T-helper 2 cell treated with Interferon-gamma antibody and Interleukin-4, amounts not matched to agents 5 μg/mL and 100 μg/mL, for 36 hours (primary cell): ENCODE results near the gene BAIAP3.
A peak's percentile ranks its signal among the peaks of the same experiment; 100 is the strongest.

ENCODE experiments used
- DNase-seq: peaks from one replicate; pipeline ENCODE4 v3.0.0; 2021; ENCODE audit warnings: low spot score
- H3K27ac Mint-ChIP-seq: one replicate; pipeline ENCODE4 v1.8.0; 2021; ENCODE audit warnings: mild to moderate bottlenecking, mixed read lengths
- H3K27me3 Mint-ChIP-seq: one replicate; pipeline ENCODE4 v1.8.0; 2021; ENCODE audit warnings: low read depth, mixed read lengths
- H3K36me3 Mint-ChIP-seq: one replicate; pipeline ENCODE4 v1.8.0; 2021; ENCODE audit warnings: low read depth, mixed read lengths
- H3K4me1 Mint-ChIP-seq: one replicate; pipeline ENCODE4 v1.8.0; 2021; ENCODE audit warnings: low read depth, mixed read lengths
- H3K4me3 Mint-ChIP-seq: one replicate; pipeline ENCODE4 v1.8.0; 2022; ENCODE audit warnings: mild to moderate bottlenecking, moderate library complexity, mixed read lengths
- H3K9me3 Mint-ChIP-seq: one replicate; pipeline ENCODE4 v1.8.0; 2021; ENCODE audit warnings: mixed read lengths

The BAIAP3 gene

DNA sequence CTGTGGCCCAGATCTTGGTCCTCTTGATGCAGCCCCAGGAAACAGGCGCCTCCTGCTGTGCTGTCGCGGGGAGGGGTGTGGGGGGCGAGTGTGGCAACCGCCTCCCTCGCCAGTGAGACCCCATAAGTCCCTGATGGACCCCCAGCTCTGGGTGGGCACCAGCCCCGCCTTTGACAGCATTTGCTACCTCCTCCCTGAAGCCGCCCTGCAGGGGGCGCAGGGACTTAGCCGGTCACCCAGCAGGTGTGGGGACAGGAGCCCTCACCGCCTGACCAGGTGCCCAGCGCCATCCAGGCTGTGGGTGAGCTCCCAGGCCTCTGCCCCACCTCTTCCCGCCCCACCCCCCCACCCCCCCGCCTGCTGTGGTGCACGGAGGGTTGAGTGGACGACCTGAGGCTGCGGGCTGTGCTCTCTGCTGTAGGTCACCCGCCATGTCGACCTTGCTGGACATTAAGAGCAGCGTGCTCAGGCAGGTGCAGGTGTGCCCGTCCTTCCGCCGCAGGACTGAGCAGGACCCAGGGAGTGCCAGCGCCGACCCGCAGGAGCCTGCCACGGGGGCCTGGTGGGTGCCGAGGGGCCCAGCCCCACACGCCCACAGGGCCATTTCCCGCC, 4.8 kb downstream of the BAIAP3 start:
- H3K27ac Mint-ChIP-seq: no peak overlapping the region
- no peak overlapping the region for H3K4me3 Mint-ChIP-seq
- peaks cover 17% of the 10 kb centered on the region for H3K27me3 Mint-ChIP-seq
- H3K9me3 Mint-ChIP-seq: no peaks in the 10 kb centered on the region
- H3K4me1 Mint-ChIP-seq: peaks cover 6% of the 10 kb centered on the region
- DNase-seq: no peak
- H3K36me3 Mint-ChIP-seq: no peaks in the 10 kb centered on the region

DNA sequence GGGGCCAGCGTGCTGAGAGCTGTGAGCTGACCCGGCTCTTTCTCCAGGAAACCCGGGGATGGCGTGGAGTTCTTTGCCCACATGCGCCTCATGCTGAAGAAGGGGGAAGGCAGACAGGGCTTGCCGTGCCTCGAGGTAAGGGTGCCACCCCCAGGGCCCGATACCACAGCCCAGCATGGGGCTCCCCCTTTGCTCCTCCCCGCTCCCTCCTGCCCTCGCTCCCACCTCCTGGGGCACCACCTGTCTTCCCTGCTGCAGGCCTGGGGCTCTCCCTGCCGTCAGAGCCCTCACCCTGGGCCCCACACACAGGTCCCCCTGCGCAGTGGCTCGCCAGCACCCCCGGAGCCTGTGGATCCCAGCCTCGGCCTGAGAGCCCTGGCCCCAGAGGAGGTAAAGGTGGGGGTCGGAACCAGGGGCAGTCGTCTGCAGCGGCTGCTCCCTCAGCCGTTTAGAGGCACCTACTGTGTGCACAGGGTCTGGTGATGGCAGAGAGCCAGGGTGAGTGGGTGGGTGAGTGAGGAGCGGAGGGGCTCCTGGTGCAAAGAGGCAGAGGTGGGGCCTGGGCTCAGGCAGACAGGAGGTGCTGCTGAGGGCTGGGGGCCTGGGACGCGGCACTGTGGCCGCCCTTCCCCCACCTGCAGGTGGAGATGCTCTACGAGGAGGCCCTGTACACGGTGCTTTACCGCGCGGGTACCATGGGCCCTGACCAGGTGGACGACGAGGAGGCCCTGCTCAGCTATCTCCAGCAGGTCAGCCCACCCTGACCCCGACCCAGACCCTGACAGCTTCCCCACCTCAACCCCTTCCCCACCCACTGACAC, 5.6 kb downstream of the BAIAP3 start:
- no peaks in the 10 kb centered on the region for H3K9me3 Mint-ChIP-seq
- H3K27me3 Mint-ChIP-seq: peaks cover 17% of the 10 kb centered on the region
- H3K4me3 Mint-ChIP-seq: no peak overlapping the region
- H3K36me3 Mint-ChIP-seq: no peaks in the 10 kb centered on the region
- no peak overlapping the region for H3K27ac Mint-ChIP-seq
- DNase-seq: no peak
- H3K4me1 Mint-ChIP-seq: peaks cover 9% of the 10 kb centered on the region

DNA sequence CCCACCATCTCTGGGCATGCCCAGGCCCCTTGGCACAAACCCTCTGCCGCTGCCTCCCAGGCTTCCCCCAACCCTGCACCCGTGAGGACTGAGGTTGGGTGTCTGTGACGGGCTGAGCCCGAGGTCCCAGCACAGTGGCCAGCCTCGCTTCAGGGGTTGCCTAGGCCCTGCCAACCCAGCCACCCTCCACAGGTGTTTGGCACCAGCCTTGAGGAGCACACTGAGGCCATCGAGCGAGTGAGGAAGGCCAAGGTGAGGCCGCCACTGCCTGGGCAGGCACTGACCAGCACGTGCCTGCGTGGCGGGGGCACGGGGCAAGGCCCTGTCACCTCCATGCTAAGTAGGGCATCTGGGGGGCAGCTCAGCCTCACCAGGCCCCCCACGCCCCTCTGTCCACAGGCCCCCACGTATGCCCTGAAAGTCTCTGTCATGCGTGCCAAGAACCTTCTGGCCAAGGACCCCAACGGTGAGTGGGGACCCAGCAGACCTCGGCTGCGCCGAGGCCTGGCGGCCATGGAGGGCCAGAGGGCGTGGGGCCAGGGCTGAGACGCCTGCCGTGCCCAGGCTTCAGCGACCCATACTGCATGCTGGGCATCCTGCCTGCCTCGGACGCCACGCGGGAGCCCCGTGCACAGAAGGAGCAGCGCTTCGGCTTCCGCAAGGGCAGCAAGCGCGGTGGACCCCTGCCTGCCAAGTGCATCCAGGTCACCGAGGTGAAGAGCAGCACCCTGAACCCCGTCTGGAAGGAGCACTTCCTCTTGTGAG, 7.5 kb downstream of the BAIAP3 start:
- no peak overlapping the region for H3K4me3 Mint-ChIP-seq
- no peak for DNase-seq
- H3K27ac Mint-ChIP-seq: no peak overlapping the region
- peaks cover 9% of the 10 kb centered on the region for H3K4me1 Mint-ChIP-seq
- no peaks in the 10 kb centered on the region for H3K36me3 Mint-ChIP-seq
- no peaks in the 10 kb centered on the region for H3K9me3 Mint-ChIP-seq
- peaks cover 4% of the 10 kb centered on the region for H3K27me3 Mint-ChIP-seq

DNA sequence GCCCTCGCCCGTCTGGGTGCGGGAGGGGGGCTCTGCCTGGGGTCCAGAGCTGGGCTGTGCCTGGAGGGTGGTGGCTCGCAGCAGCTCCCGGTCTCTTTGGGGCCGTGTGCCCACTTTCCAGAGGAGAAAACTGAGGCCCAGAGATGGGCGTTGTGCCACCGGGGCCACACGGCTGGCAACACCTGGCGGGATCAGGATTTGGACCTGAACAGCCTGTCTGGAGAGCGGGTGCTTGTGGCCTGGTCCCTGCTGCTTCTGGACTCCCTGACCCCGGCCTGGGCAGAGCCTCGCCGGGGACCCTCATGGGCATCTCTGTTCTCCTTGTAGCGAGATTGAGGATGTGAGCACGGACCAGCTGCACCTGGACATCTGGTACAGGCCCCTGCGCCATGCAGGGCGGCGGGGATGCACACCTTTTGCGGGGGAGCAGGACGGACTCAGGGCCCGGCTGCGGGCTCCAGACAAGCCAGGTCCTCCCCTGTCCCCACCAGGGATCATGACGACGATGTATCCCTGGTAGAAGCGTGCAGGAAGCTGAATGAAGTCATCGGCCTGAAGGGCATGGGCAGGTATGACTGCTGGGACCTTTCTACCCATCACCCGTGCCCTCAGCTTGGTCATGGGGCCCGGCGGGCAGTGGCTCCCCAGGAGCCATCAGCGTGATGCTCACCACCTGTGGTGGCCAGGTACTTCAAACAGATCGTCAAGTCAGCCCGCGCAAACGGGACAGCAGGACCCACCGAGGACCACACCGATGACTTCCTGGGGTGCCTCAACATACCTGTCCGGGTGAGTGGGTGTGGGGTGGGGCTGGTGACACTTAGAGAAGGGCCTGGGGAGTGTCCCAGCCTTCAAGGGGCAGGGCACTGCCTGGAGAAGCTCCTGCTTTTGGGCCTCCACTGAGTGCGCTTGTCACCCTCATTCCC, 8.3 kb downstream of the BAIAP3 start:
- H3K9me3 Mint-ChIP-seq: no peaks in the 10 kb centered on the region
- no peaks in the 10 kb centered on the region for H3K27me3 Mint-ChIP-seq
- DNase-seq: no peak
- H3K27ac Mint-ChIP-seq: no peak overlapping the region
- no peaks in the 10 kb centered on the region for H3K36me3 Mint-ChIP-seq
- H3K4me3 Mint-ChIP-seq: peak overlapping the region; percentile 76
- H3K4me1 Mint-ChIP-seq: peaks cover 9% of the 10 kb centered on the region

DNA sequence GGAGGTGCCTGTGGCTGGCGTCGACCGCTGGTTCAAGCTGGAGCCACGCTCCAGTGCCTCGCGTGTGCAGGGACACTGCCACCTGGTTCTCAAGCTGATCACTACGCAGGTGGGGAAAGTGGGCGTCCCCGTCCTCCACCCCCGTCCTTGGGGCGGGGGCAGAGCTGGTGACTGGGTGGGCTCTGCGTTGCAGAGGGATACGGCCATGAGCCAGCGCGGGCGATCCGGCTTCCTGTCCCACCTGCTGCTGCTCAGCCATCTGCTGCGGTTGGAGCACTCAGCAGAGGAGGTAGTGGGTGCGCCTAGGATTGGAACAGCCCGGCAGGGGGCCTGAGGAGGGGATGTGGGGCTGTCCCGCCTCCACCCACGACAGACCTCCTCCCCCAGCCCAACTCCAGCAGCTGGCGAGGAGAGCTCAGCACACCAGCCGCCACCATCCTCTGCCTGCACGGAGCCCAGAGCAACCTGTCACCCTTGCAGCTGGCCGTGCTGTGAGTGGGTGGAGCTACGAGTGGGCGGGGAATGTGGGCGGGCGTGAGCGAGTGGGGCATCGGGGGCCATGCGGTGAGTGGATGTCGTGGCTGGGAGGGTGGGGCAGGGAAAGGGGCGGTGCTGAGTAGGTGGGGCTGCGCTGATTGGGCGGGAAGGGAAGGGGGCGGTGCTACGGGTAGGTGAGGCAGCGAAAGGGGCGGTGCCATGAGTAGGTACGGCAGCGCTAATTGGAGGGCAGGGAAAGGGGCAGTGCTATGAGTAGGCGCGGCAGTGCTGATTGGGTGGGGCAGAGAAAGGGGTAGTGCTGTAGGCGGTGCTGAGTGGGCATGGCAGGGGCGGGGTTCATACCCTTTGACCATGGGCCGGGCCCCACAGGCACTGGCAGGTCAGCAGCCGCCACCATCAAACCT, 9.3 kb downstream of the BAIAP3 start:
- H3K27ac Mint-ChIP-seq: peak overlapping the region; percentile 53
- H3K9me3 Mint-ChIP-seq: no peaks in the 10 kb centered on the region
- peak overlapping the region; percentile 76 for H3K4me3 Mint-ChIP-seq
- DNase-seq: peak; percentile 81
- no peaks in the 10 kb centered on the region for H3K27me3 Mint-ChIP-seq
- H3K36me3 Mint-ChIP-seq: no peaks in the 10 kb centered on the region
- peaks cover 9% of the 10 kb centered on the region for H3K4me1 Mint-ChIP-seq

DNA sequence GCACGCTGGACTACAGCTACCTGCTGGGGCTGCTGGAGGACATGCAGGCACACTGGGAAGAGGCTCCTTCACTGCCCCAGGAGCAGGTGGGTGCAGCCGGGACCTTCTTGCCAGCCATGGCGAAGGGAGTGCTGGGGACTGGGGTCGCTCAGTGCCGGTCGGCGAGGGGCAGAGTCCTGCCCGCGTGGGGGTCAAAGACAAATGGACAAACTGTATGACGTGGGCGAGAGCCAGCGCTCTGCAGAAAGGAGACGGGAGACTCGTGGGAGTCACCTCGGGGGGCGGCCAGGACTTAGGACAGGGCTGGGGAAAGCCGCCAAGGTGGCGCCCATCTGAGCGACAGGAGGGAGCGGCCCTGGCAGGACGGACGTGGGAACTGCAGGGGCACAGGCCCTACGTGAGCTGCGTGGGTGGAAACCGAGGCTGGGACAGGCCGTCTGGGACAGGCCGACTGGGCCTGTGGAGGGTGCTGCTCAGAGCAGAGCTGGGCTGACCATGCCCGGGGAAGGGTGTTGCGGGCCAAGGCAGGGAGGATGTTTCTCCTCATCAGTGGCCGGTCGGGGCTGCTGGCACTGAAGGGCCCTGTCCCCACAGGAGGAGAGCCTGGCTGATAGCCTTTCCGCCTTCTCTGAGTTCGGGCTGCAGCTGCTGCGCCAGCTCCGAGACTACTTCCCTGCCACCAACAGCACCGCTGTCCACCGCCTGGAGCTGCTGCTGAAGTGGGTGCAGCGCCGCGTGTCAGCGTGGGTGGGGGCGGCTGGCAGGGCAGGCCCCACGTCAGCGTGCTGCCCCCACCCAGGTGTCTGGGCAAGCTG, 10.2 kb downstream of the BAIAP3 start:
- peak overlapping the region; percentile 76 for H3K4me3 Mint-ChIP-seq
- peaks cover 9% of the 10 kb centered on the region for H3K4me1 Mint-ChIP-seq
- H3K36me3 Mint-ChIP-seq: no peaks in the 10 kb centered on the region
- H3K27ac Mint-ChIP-seq: peak overlapping the region; percentile 53
- H3K27me3 Mint-ChIP-seq: no peaks in the 10 kb centered on the region
- no peak for DNase-seq
- no peaks in the 10 kb centered on the region for H3K9me3 Mint-ChIP-seq

DNA sequence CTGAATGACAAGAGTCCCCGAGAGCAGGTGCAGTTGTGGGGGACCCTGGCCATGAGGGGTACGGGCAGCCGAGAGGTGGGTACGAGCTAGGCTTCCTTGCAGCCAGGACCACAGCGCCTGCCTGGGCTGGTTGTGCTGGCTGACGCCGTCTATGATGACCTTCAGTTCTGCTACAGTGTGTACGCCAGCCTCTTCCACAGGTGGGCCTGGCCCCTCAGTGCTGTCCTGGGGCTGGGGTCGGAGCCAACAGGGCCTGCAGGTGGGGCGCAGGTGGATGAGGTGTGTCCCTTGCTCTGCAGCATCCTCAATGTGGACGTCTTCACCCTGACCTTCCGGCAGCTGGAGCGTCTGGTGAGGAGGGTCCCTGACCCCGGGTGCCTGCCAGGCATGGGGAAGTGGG, 11.1 kb downstream of the BAIAP3 start:
- no peak overlapping the region for H3K27ac Mint-ChIP-seq
- H3K4me3 Mint-ChIP-seq: no peak overlapping the region
- DNase-seq: no peak
- peaks cover 9% of the 10 kb centered on the region for H3K4me1 Mint-ChIP-seq
- no peaks in the 10 kb centered on the region for H3K36me3 Mint-ChIP-seq
- H3K27me3 Mint-ChIP-seq: no peaks in the 10 kb centered on the region
- H3K9me3 Mint-ChIP-seq: no peaks in the 10 kb centered on the region

DNA sequence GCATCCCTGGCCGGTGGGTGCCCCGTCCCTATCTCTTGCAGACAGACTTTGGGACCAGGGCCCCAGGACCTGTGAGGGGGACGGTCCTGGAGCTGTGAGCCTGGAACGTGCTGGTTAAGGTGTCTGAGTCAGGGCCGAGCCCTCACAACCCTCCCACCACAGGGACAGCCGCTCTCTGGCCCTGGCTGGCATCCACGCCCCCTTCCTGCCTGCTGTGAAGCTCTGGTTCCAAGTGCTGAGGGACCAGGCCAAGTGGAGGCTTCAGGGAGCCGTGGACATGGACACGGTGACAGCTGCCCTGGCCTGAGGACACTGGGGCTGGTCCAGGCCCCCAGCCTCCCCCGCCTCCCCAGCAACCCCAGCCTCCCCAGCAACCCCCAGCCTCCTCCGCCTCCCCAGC, 11.6 kb downstream of the BAIAP3 start:
- no peak overlapping the region for H3K27ac Mint-ChIP-seq
- no peaks in the 10 kb centered on the region for H3K9me3 Mint-ChIP-seq
- H3K36me3 Mint-ChIP-seq: no peaks in the 10 kb centered on the region
- H3K4me3 Mint-ChIP-seq: no peak overlapping the region
- peaks cover 11% of the 10 kb centered on the region for H3K4me1 Mint-ChIP-seq
- no peaks in the 10 kb centered on the region for H3K27me3 Mint-ChIP-seq
- DNase-seq: no peak

DNA sequence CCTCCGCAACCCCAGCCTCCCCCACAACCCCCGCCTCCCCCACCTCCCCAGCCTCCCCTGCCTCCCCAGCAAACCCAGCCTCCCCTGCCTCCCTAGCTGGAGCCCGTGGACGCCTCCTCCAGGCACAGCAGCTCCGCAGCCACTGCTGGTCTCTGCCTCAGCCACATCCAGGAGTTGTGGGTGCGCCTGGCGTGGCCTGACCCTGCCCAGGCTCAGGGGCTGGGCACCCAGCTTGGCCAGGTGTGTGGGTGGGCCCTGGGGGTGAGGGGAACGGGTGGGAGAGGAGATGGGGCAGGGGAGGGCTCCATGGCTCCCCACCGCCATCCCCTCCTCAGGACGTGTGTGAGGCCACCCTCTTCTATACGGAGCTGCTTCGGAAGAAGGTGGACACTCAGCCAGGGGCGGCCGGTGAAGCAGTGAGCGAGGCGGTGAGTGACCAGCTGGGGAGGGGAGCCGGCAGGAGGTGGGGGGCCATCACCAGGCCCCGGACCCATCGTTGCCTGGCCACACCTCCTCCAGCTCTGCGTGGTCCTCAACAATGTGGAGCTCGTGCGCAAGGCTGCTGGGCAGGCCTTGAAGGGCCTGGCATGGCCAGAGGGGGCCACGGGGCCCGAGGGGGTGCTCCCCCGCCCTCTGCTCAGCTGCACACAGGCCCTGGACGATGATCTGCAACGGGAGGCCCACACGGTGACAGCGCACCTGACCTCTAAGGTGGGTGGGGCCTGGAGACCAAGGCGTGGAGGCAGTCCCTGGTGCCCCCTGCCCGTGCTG, 12.4 kb downstream of the BAIAP3 start:
- no peaks in the 10 kb centered on the region for H3K27me3 Mint-ChIP-seq
- DNase-seq: no peak
- no peaks in the 10 kb centered on the region for H3K9me3 Mint-ChIP-seq
- no peaks in the 10 kb centered on the region for H3K36me3 Mint-ChIP-seq
- no peak overlapping the region for H3K4me3 Mint-ChIP-seq
- no peak overlapping the region for H3K27ac Mint-ChIP-seq
- peaks cover 17% of the 10 kb centered on the region for H3K4me1 Mint-ChIP-seq

DNA sequence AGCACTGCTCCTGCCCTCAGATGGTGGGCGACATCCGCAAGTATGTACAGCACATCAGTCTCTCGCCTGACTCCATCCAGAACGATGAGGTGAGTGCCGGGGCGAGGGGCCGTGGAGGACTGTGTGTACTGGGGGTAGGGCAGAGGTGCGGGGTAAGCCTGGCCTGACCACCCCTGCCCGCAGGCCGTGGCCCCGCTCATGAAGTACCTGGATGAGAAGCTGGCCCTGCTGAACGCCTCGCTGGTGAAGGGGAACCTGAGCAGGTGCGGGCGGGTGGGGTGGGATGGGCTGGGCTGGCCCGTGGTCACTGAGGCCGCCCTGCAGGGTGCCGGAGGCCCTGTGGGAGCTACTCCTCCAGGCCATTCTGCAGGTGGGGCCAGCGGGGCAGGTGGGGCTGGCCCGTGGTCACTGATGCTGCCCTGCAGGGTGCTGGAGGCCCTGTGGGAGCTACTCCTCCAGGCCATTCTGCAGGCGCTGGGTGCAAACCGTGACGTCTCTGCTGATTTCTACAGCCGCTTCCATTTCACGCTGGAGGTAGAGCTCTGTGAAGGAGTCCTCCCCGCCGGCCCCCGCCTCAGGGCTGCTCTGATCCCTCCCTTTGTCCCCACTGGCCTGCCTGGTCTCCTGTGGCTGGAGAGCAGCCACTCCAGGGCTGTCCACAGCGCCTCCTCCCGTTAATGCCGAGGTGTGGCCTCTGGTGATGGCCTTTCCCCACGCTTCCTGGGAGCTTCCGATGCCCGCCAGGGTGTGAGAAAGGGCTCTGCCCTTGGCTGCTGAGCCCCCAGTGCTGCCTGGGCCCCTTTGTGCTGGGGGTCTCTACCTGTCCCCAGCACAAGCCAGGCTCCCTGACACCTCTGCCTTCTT, 13.2 kb downstream of the BAIAP3 start:
- no peak for DNase-seq
- Mint-ChIP-seq H3K4me3 (no peak overlapping the region), H3K4me1 (peaks cover 17% of the 10 kb centered on the region), H3K27ac (no peak overlapping the region), H3K36me3 (no peaks in the 10 kb centered on the region), H3K27me3 (no peaks in the 10 kb centered on the region), H3K9me3 (no peaks in the 10 kb centered on the region)

DNA sequence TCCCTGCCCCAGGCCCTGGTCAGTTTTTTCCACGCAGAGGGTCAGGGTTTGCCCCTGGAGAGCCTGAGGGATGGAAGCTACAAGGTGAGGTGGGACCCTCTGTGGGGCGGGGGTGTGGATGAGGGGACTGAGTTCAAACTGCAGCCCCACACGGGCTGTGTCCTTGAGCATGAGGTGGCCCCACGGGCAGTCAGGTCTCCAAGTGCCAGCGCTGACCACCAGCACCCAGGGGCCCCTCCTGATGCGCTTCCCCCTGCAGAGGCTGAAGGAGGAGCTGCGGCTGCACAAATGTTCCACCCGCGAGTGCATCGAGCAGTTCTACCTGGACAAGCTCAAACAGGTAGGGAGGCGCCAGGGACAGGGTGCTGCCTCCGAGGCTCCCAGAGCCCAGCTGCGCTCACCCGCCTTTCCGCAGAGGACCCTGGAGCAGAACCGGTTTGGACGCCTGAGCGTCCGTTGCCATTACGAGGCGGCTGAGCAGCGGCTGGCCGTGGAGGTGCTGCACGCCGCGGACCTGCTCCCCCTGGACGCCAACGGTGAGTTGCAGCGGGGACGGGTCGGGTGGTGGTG, 13.9 kb downstream of the BAIAP3 start:
- no peak overlapping the region for H3K4me3 Mint-ChIP-seq

More for the DNA sequence above, 13.9 kb downstream of the BAIAP3 start:
- H3K4me1 Mint-ChIP-seq: peaks cover 19% of the 10 kb centered on the region
- DNase-seq: no peak
- no peaks in the 10 kb centered on the region for H3K9me3 Mint-ChIP-seq
- H3K27me3 Mint-ChIP-seq: no peaks in the 10 kb centered on the region
- H3K27ac Mint-ChIP-seq: no peak overlapping the region
- no peaks in the 10 kb centered on the region for H3K36me3 Mint-ChIP-seq
